DMS79 (cell line): ENCODE results near the gene TGM3.

ENCODE experiments used
- DNase-seq: peaks from one replicate; lab custom pipeline; 2025; lab: John Stamatoyannopoulos, UW

TGM3 gene

DNA sequence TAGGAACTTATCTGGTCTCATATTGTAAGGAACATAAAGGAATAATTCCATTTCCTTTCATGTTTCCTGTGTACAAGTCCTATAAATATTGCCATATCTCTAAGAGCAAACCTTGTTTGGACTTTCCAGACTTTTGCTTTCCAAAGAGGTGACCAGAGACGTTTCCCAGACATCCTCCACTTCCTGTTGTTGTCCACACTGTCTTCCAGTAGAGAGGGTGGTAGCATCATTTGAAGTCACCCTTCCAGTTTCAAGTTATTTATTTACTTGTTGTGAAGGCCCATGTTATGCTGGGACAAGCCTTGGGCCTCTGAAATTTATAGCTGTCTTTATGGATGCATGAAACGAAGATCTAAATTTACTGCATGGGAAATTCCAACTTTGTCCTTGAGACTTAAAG, 10.6 kb upstream of the TGM3 start:
- no peak for DNase-seq

- DNase-seq: no peak
Measured at GRCh38 chr20:2285613-2286012, 10.2 kb upstream of the TGM3 start.

- no peak for DNase-seq
Measured at GRCh38 chr20:2287504-2287903, 8.3 kb upstream of the TGM3 start.

- no peak for DNase-seq
Measured at GRCh38 chr20:2289475-2289874, 6.3 kb upstream of the TGM3 start.

DNA sequence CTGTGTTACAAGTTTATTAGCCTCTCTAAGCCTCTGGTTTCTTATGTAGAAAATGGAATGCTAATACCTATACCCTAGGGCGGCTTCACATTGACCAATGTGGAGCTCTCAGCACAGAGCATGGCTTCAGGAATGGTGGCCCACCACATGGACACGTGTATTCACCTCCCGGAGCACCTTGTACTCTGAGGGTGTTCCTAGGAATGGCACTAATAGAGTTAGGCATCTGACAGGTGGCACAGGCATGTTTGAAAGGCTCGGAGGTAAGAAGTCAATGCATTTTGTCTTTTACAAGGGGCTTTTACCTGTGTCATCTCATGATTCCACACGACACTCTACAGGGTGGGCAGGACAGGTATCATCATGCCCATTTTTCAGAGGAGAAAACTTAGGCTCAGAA, 5.3 kb upstream of the TGM3 start:
- DNase-seq: no peak

DNA sequence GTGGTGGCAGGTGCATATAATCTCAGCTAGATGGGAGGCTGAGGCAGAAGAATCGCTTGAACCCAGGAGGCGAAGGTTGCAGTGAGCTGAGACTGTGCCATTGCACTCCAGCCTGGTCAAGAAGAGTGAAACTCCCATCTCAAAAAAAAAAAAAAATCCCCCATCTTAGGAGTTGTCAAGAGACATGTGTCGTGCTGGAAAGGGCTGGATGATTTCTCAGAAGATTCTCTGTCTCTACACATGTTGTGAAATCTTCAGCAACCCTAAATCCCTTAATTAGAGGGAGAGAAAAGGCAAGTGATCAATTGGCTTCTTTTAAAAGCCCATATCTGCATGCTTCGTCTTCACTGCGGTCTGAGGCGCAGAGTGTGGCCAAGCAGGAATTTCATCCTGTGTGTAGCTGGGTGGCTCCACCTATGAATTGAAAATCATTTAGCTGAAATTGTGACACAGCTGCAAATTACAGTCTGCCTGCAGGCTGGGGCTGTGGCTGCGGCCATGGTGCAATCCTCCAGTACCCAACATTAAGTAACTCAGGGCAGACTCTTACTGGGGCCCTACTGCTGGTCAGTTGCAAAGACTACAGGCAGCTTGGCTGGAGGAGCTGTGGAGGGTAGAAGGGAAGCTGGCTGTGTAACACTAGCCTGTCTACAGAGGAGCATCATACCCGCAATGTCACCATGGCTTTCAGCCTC, 3.2 kb upstream of the TGM3 start:
- DNase-seq: no peak

DNA sequence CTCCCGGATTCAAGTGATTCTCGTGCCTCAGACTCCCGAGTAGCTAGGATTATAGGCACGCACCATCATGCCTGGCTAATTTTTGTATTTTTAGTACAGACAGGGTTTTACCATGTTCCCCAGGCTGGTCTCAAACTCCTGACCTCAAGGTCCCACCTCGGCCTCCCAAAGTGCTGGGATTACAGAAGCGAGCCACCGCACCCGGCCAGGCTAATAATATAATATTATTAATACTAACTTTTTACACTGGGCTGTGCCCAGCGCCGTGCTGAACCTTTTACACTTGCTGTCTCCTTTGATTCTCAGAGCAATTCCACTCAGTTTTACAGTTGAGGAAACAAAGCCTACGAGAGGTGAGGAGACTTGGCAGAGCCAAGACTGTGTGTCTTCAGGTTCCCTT, 2.3 kb upstream of the TGM3 start:
- no peak for DNase-seq

- no peak for DNase-seq
Measured at GRCh38 chr20:2293971-2294370, 1.8 kb upstream of the TGM3 start.

DNA sequence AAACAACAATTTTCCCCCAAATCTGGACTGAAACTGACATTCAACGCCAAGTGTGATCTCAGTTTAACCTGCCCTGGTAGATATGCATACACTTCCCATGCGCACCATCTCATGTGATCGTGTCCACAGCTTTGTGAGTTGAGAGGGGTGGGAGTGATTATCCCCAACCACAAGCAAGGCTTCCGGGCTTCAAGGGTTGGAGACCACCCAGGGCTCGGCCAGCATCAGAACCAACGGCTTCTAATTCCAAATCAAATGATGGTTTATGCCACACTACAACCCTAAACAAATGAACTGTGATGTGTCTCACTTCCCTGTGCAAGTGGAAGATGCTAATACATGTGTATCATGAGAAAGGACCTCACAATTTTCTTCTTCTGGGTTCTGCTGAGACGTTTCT, 515 bp upstream of the TGM3 start:
- no peak for DNase-seq

GRCh38 chr20:2296524-2297356, 939 bp downstream of the TGM3 start:
- no peak for DNase-seq

DNA sequence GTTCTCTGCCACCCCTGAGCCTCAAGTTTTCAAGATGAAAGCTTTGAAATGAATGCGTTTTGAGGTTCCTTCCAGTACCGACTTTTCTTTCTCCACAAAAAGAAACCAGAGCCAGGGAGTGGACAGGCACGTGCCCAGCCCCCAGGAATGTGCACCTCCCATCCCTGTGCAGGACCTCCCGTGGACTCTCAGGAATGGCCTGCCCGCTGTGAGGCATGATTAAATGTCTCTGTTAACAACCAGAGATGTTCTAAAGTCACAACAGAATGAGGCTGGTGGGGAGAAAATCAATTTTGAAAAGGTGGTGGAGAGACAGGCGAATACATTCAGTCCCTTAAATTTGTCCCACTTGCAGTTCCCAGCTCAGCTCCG, 1.5 kb downstream of the TGM3 start:
- no peak for DNase-seq

DNA sequence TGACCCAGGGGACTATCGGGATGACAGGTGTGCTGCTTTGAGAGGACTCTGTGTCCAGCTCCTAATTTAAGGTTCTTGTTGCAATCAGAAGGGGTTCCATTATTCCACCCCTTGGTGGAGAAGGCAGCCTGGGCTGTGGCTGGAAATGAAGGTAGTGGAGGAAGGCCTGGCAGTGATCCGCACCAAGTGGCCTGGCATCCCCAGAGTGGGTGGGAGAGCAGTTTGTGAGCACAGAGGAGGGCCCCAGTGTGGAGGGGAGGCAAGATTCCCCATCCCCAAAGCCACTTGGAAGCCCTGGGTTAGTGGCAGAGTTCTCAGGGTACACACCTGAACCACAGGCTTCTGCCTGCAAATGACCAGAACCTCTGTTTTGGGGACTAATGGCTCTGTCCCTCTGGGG, 2.3 kb downstream of the TGM3 start:
- no peak for DNase-seq

GRCh38 chr20:2298701-2299100, 2.9 kb downstream of the TGM3 start:
- no peak for DNase-seq

DNA sequence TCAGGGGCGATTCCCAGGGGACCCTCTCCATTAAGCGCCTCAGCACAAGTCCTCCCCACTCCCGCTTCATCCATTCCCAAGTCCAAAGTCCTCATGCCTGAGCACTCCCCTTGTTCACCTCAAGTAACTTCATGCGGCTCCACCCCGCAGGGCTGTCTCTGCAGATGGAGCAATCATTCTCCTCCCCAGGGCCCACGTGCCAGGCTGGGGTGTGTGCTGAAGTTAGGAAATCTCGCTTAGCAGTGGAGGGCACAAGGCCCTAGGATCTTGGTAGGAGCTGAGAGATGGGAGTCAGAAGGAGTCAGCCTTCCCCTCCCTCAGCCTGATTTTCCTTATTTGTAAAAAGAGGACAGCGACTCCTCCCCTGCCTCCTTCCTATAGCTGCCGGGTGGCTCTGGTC, 3.5 kb downstream of the TGM3 start:
- DNase-seq: no peak

DNA sequence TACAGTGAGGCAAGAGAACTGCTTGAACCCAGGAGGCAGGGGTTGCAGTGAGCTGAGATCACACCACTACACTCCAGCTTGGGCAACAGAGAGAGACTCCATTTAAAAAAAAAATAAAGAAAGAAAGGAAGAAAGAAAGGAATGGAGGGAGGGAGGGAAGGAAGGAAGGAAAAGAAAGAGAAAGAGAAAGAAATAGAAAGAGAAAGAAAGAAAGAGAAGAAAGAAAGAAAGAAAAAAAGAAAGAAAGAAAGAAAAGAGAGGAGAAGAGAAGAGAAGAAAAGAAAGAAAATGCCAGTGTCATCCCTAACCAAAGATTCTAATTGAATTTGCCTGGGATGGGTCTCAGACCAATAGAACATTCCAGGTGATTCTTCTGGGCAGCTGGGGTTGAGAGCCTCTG, 4.2 kb downstream of the TGM3 start:
- no peak for DNase-seq

GRCh38 chr20:2300420-2300819, 4.6 kb downstream of the TGM3 start:
- DNase-seq: no peak

DNA sequence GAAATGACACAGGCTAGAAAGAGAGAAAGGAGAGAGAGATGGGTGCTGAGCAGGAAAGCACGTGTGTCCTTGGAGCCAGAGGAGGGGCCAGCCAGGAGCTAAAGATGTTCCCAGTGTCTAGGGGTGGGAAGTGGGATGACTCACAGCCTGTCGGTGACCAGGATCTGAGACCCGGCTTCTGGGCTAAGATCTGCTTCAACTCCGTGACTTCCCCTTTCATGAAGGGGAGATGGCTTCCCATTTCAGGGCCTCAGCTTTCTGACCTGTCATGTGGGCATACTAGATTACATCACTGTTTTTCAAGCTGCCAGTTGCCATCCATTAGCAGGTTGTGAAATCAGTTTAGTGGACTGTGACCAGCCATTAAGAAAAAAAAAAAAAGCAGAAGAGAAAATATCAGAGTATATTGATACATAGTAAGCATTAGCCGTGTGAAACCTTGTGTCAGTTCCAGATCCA, 5.4 kb downstream of the TGM3 start:
- no peak for DNase-seq

- no peak for DNase-seq
Measured at GRCh38 chr20:2302384-2303060, 6.7 kb downstream of the TGM3 start.

GRCh38 chr20:2303673-2304072, 7.9 kb downstream of the TGM3 start:
- no peak for DNase-seq

DNA sequence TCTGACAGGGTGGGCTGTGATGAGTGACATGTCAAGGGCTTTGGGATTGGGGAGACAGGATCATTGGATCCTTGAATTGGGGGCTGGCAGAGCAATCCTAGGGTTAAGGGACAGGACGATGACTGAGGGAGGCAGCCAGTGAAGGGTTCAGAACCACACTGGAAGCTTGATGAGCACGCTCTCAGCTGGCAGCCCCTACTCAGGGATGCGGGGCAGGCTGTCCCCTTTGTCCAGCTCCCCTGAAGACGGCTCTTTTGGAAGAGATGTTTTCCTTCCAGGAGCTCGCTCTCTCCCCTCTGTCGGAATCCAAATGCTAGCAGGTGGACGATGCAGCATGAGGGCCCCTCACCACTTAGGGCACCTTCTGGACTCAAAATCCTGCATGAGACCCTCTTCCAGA, 8.4 kb downstream of the TGM3 start:
- DNase-seq: no peak

DNA sequence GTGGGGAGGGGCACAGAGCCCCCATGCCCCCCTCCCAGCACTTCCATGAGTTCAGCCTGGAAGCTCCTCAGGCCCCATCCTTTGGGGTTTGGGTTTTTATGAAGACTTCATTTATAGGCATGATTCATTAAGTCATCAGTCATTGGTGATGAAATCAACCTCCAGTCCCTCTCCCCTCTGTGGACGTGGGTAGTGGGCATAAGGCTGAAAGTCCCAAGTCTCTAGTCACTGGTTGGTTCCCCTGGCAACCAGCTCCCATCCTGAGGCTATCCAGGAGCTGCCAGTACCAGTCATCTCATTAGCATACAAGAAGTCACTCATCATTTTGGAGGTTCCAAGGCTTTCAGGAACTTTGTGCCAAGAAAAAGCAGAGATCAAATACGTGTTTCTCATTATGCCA, 9.2 kb downstream of the TGM3 start:
- DNase-seq: no peak

DNA sequence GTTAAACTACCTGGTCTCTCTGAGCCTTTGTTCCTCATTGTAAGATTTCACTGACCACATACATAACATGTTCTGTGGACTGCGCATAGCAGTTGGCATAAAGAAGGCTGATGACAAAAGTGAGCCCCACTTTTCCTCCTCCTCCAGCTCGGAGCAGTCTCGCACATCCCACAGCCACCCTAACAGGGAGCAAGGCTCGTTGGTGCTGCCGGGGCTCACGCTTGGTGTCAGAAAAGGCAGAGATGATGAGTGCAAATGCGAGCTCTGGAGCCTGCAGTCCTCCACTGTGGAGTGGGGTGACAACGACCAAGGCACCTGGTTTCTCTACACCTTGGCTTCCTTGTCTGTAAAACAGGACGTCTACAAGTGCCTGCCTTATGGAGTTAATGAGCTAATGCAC, 9.7 kb downstream of the TGM3 start:
- no peak for DNase-seq

- DNase-seq: peak; percentile 26
Measured at GRCh38 chr20:2305946-2306345, 10.1 kb downstream of the TGM3 start.
